ENCODE results near the gene KCTD2.

- TF ChIP-seq POLR2A (IDR thresholded peaks at IDR 0.05) = peak; percentile 15
- no peak for TF ChIP-seq CTCF (IDR thresholded peaks at IDR 0.05)
- peak; percentile 56 for TF ChIP-seq POLR2AphosphoS5 (IDR thresholded peaks at IDR 0.05)
These were observed 14.9 kb upstream of the KCTD2 start for GRCh38 chr17:75031972-75032719.
